T-helper 2 cell (primary cell): ENCODE data around the gene TPRG1.
A peak's percentile ranks its signal among the peaks of the same experiment; 100 is the strongest.

Source experiments
- DNase-seq, 5 experiments: peaks; one replicate each; pipeline versions ENCODE4 v3.0.0 to v3.0.0-alpha.2; 2012 to 2022

Gene TPRG1

DNA sequence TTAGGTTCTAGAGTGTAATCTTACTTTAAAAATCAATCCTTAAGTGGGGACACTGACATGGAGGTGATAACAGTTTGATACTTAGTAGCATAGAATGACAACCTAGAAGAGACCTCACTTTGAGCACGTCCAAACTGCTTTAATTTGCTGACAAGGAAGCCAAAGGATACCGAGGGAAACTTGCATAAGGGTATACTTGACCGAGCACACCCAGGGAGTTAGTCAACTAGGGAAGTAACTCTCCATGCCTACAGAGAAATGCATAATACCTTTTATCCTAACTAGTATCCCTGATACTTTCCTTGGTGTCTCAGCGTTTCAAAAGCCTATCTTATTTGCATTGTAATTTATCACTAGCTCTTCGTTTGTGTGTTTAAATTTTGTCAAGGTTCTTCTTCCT lies 5.5 kb upstream of the TPRG1 start:
- DNase-seq = no peak

GRCh38 chr3:189167027-189167766 lies 4.6 kb upstream of the TPRG1 start:
- DNase-seq = no peak

DNA sequence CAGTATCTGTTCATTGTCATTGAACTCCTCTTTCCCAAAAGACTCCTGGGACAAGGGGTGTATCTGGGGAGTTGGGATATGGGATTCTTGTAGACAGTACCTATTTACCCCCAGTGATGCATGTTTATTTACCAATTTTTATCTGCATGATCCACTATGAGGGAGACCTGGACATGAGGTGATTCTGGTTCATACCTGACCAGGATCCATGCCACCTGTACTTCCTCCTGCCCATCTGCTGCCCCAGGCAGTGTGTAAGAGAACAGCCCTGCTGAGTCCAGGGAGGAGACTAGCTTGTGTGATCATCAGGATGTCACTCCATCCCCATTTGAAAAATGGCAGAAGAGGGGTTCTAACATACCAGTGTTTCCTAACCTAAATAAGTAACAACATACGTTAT lies 3.1 kb upstream of the TPRG1 start:
- no peak for DNase-seq

GRCh38 chr3:189169728-189170127 lies 2.0 kb upstream of the TPRG1 start:
- no peak for DNase-seq

GRCh38 chr3:189170559-189170958 lies 1.2 kb upstream of the TPRG1 start:
- DNase-seq = no peak

GRCh38 chr3:189172668-189173419 lies 1.1 kb downstream of the TPRG1 start:
- DNase-seq = no peak

- DNase-seq = no peak
These were observed 12.8 kb downstream of the TPRG1 start for GRCh38 chr3:189184566-189184965.

DNA sequence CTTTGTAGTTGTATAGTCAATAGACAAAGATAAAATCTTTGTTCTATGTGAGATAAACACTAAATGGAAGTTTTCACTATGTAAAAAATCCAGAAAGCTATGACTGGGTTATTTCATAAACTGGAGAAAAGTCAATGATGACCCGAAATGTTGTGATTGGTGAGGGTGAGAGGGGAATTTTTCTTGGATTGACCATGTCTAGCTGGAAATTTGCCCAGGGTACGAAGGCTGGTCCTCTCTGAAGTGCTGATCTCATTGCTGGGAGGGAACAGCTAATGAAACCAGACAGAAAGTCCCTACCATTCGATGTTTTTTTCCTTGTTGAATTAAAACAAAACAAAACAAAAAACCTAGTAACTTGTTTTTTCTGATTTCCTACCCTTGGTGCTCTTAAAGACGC lies 14.3 kb downstream of the TPRG1 start:
- no peak for DNase-seq

GRCh38 chr3:189188466-189188865 lies 16.7 kb downstream of the TPRG1 start:
- DNase-seq = no peak

DNA sequence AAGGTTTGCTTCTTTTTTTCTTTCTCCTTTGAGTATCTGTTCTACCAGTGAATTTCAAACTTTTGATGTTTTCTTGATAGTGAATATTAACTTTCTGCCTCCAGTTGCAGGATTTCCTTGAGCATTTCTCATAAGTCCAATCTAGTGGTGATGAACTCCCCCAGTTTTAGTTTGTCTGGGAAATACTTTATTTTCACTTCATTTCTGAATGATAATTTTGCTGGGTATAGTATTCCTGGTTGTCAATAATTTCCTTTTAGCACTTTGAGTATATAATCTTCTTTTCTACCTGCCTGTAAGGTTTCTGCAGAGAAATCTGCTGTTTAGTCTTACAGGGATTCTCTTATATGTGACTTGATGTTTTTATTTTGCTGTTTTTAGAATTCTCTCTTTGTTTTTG lies 21.0 kb downstream of the TPRG1 start:
- no peak for DNase-seq

DNA sequence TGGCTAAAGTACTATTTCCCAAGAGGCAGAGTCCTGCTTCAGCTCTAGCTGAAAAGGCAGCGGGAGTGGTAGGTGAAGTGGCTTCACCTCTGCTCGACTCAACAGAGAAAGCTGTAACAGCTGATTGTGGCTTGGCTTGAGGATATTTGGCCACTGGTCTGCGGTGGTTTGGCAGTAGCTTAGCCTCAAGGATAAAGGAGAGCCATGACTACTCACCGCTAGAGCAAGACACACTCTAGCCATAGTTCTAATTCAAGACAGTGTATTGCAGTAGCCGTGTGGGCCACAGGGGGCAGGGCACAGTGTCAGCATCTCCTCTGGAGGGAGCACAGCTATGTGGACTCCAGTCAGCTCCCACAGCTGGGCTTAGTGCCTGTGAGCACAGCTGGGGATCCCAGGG lies 23.5 kb downstream of the TPRG1 start:
- peak in 1 of 5 experiments; percentile 7 for DNase-seq

GRCh38 chr3:189202106-189202505 lies 30.3 kb downstream of the TPRG1 start:
- DNase-seq = no peak

- no peak for DNase-seq
These were observed 30.8 kb downstream of the TPRG1 start for GRCh38 chr3:189202583-189202982.

DNA sequence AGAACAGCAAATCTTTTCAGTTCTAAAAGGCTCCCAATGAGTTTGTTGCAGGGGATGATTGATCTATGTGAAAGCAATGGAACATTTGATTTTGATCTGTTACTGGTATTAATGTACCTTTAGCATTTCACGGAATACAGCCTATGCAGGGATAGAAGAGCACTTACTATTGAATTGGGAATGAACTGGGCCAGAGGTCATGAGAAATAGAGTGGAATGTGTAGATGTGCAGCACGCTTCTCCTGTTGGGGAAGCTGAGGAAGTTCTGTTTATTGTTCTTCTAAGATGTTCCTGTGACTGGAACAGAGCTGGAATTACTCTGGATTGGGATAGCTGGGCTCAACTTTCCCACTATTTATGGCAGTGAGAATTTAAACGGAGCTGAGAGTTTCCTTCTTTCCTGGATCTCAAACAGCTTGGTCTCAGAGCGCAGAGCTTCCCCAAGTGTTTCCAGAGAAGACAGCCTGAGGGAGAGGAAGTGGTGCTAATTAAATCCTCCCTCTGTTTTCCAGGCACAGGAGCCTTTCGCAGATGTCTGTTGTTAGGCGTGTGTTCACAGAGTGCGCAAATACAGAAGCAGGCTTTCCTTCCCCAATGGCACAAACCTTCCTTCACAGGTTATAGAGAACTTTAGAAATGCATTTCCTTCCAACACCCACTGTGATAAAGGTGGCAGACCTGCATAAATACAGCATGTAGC lies 32.5 kb downstream of the TPRG1 start:
- no peak for DNase-seq

GRCh38 chr3:189204937-189205336 lies 33.2 kb downstream of the TPRG1 start:
- no peak for DNase-seq

- DNase-seq = no peak
These were observed 38.5 kb downstream of the TPRG1 start for GRCh38 chr3:189210251-189210770.

GRCh38 chr3:189212681-189213080 lies 40.9 kb downstream of the TPRG1 start:
- DNase-seq = no peak

- no peak for DNase-seq
These were observed 42.9 kb downstream of the TPRG1 start for GRCh38 chr3:189214651-189215050.

DNA sequence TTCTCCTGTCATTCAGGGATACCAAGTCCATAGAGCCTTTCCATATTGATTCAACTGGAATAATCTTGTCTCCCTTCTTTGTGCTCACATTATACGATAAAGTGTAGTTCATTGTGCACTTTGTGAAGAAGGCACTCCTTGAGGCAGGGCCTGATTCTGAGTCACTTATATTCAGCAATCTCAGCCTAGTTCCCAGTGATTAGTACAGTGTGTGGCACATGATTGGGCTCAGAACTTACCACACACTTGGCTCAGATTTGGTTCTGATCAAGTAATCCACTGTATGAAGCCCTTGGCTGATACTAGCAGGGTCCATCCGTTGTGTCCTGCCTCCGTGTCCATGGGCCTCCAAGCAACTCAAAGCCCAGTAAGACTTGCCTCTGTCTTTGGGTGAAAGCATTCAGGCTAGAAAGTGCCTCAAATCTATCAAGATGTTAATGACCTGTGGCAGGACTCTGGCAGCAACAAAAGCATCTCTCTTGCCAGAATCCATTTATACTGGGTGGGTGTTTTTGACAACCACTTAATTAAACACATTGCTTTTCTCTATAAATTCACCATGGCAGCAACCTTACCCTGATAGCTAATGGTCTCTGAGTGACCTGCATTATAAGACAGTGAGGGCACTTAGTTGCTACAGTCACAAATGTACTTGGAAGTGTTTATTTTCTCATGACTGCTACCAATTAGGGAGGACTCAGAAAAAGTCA lies 51.3 kb downstream of the TPRG1 start:
- DNase-seq = no peak

GRCh38 chr3:189225431-189225830 lies 53.7 kb downstream of the TPRG1 start:
- DNase-seq = no peak

GRCh38 chr3:189227249-189227648 lies 55.5 kb downstream of the TPRG1 start:
- no peak for DNase-seq

DNA sequence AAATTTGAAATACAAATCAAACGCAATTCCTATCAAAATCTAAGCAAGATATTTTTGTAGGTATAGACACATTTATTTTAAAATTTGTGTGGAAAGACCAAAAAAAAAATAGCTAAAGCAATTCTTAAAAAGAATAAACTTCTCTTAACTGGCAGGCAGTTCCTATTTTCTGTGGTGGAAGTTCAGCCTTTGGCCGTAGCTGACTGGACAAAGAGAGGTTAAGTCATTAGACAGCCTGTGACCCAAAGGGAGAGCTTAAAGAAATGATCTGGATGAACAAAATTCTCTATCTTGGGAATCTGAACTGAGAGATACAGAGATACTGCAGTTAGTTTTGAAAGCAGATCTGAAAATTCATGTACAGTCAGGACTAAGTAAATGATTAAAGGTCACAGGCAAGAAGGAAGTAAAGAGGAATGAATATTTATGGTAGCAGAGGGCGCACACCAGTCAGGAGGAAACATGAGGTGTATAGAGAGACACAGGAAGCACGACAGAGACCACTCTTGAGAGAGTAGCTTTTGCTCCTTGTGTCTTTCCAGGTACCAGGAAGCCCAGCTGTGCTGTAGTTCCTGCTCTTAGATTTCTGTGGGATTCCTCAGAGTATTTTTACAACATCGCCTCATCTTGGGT lies 57.5 kb downstream of the TPRG1 start:
- DNase-seq = no peak
